ENCODE measurements around the gene SMCO3.

The SMCO3 gene

GRCh38 chr12:14826491-14826890, 12.5 kb upstream of the SMCO3 start:
- DNase-seq = no peak

GRCh38 chr12:14825256-14825655, 11.3 kb upstream of the SMCO3 start:
- no peak for DNase-seq

- no peak for DNase-seq
Measured at GRCh38 chr12:14824012-14824634, 10.1 kb upstream of the SMCO3 start.

- DNase-seq = no peak
Measured at GRCh38 chr12:14811486-14811885, 2.5 kb downstream of the SMCO3 start.

GRCh38 chr12:14810953-14811483, 3.0 kb downstream of the SMCO3 start:
- DNase-seq = peak; percentile 33

- no peak for DNase-seq
Measured at GRCh38 chr12:14810167-14810952, 3.6 kb downstream of the SMCO3 start.

GRCh38 chr12:14803830-14804160, 10.2 kb downstream of the SMCO3 start:
- DNase-seq = no peak

- DNase-seq = peak; percentile 97
Measured at GRCh38 chr12:14803011-14803829, 10.8 kb downstream of the SMCO3 start, which contains the start of the genes C12orf60 and WBP11. C12orf60 (plus strand) TSS chr12:14803670; CDS start chr12:14822936, 19,266 bp downstream. WBP11 (minus strand) TSS chr12:14803478; CDS start chr12:14801383, 2,095 bp downstream.

GRCh38 chr12:14802721-14803010, 11.3 kb downstream of the SMCO3 start:
- DNase-seq = no peak

- no peak for DNase-seq
Measured at GRCh38 chr12:14802247-14802646, 11.7 kb downstream of the SMCO3 start.

GRCh38 chr12:14795028-14795448, 18.9 kb downstream of the SMCO3 start:
- no peak for DNase-seq

- no peak for DNase-seq
Measured at GRCh38 chr12:14785568-14785967, 28.4 kb downstream of the SMCO3 start.

- DNase-seq = peak; percentile 66
Measured at GRCh38 chr12:14784471-14784870, 29.5 kb downstream of the SMCO3 start.

- DNase-seq = no peak
Measured at GRCh38 chr12:14782756-14783155, 31.2 kb downstream of the SMCO3 start.

- no peak for DNase-seq
Measured at GRCh38 chr12:14781563-14781962, 32.4 kb downstream of the SMCO3 start.

- DNase-seq = no peak
Measured at GRCh38 chr12:14780859-14781258, 33.1 kb downstream of the SMCO3 start.

- DNase-seq = no peak
Measured at GRCh38 chr12:14779834-14780233, 34.1 kb downstream of the SMCO3 start.

GRCh38 chr12:14777271-14777670, 36.7 kb downstream of the SMCO3 start:
- no peak for DNase-seq

GRCh38 chr12:14776236-14776961, 37.6 kb downstream of the SMCO3 start:
- DNase-seq = peak; percentile 17

- DNase-seq = no peak
Measured at GRCh38 chr12:14775636-14775980, 38.4 kb downstream of the SMCO3 start.

GRCh38 chr12:14774906-14775635, 38.9 kb downstream of the SMCO3 start:
- DNase-seq = peak; percentile 19
